HepG2 (cell line): ENCODE measurements around the gene EPB41L2. TPM values are rescaled to one million over a fixed set of nuclear protein-coding genes. Genes with fewer than 3 reads are reported as not detected.

Experiments
- ARHGAP35 ChIP-seq: sonication (generic); formaldehyde crosslinking; IDR thresholded peaks from 2 replicates; pipeline ENCODE4 v1.9.0; 2022; ENCODE audit warnings: mild to moderate bottlenecking, inconsistent platforms, moderate library complexity, missing genetic modification reagents, borderline replicate concordance
- ARID4A ChIP-seq: sonication (generic); formaldehyde crosslinking; IDR thresholded peaks from 2 replicates; pipeline ENCODE4 v1.5.0; 2020; ENCODE audit warnings: mild to moderate bottlenecking, missing genetic modification reagents, borderline replicate concordance
- ATF1 ChIP-seq: IDR thresholded peaks from 2 replicates; pipeline ENCODE4 v1.6.1; 2016; ENCODE audit warnings: mild to moderate bottlenecking, control low read depth
- GMEB2 ChIP-seq: IDR thresholded peaks from 2 replicates; pipeline ENCODE4 v1.6.1; 2016; ENCODE audit warnings: missing biosample characterization, missing genetic modification reagents, low read depth
- GRHL1 ChIP-seq: sonication (generic); formaldehyde crosslinking; conservative IDR thresholded peaks from 2 replicates; pipeline ENCODE4 v1.8.0; 2022; ENCODE audit warnings: missing genetic modification reagents
- IKZF5 ChIP-seq: IDR thresholded peaks from 2 replicates; pipeline ENCODE4 v1.6.1; 2018; ENCODE audit warnings: missing genetic modification reagents, mild to moderate bottlenecking, missing compliant biosample characterization
- KLF11 ChIP-seq: IDR thresholded peaks from 2 replicates; pipeline ENCODE4 v1.6.1; 2016; ENCODE audit warnings: missing compliant biosample characterization
- KMT2B ChIP-seq: IDR thresholded peaks from 2 replicates; pipeline ENCODE4 v1.6.1; 2016; ENCODE audit warnings: missing genetic modification reagents, missing compliant biosample characterization
- MAFG ChIP-seq: sonication (generic); formaldehyde crosslinking; IDR thresholded peaks from 2 replicates; pipeline ENCODE4 v1.5.1; 2020; ENCODE audit warnings: mild to moderate bottlenecking, missing genetic modification reagents
- RFX5 ChIP-seq: IDR thresholded peaks from 2 replicates; pipeline ENCODE4 v1.6.1; 2011; ENCODE audit warnings: low read depth, low read length, improper control_type of control experiment
- SMAD1 ChIP-seq: sonication (generic); formaldehyde crosslinking; IDR thresholded peaks from 2 replicates; pipeline ENCODE4 v1.4.0; 2020; ENCODE audit warnings: missing genetic modification reagents, low read depth, mild to moderate bottlenecking, borderline replicate concordance
- TFDP1 ChIP-seq: IDR thresholded peaks from 2 replicates; pipeline ENCODE4 v1.6.1; 2016; ENCODE audit warnings: missing compliant biosample characterization, missing genetic modification reagents, borderline replicate concordance
- TFDP2 ChIP-seq: sonication (generic); formaldehyde crosslinking; IDR thresholded peaks from 2 replicates; pipeline ENCODE4 v1.4.0; 2020; ENCODE audit warnings: missing genetic modification reagents
- XRCC5 ChIP-seq: fragments of 200-400 bp; formaldehyde crosslinking; optimal IDR thresholded peaks from 2 replicates; pipeline ENCODE3; 2017; ENCODE audit warnings: mild to moderate bottlenecking, low read length
- ZNF256 ChIP-seq: sonication (generic); formaldehyde crosslinking; conservative IDR thresholded peaks from 2 replicates; pipeline ENCODE4 v1.4.0; 2020; ENCODE audit warnings: missing genetic modification reagents
- ZNF441 ChIP-seq: sonication (generic); formaldehyde crosslinking; IDR thresholded peaks from 2 replicates; pipeline ENCODE4 v1.7.0; 2021; ENCODE audit warnings: missing genetic modification reagents, borderline replicate concordance
- ZNF605 ChIP-seq: sonication (generic); formaldehyde crosslinking; IDR thresholded peaks from 2 replicates; pipeline ENCODE4 v1.8.0; 2022; ENCODE audit warnings: mild to moderate bottlenecking, missing genetic modification reagents
- ZZZ3 ChIP-seq: sonication (generic); formaldehyde crosslinking; IDR thresholded peaks from 2 replicates; pipeline ENCODE4 v1.4.0; 2020; ENCODE audit warnings: missing genetic modification reagents, mild to moderate bottlenecking, borderline replicate concordance
- polyA plus RNA-seq, 8 experiments: library from polyadenylated mRNA; depleted of rRNA in 3 of 8; stranded (reverse) in 7 of 8; unstranded in 1 of 8; fragments of >200 nt; fragmentation: Illumina TruSeq in 4 of 8; extraction: Trizol in 4 of 8; gene quantifications; 2 replicates each; pipeline versions ENCODE4 v1.2.1 to v1.2.3, GENCODE V29; 2011 to 2016; ENCODE audit warnings: low read depth in 4 of 8, missing spikeins in 1 of 8, mixed read lengths in 1 of 8; ENCODE audit not compliant: insufficient read depth in 1 of 8
- total RNA-seq, 5 experiments: library from RNA; depleted of rRNA; stranded (reverse); fragments of >200 nt; fragmentation: Illumina TruSeq; extraction: Trizol; gene quantifications; 2 replicates each; pipeline ENCODE4 v1.2.3, GENCODE V29; 2016; ENCODE audit warnings: low read depth in 1 of 5

The EPB41L2 gene
- total and polyA plus RNA-seq, 2 of the 13 experiments (the other 11 are each of a cell fraction or from before 2014, with no cell fraction given): 41.7 to 56.4 TPM

GRCh38 chr6:130829333-130829910, 233.6 kb downstream of the EPB41L2 start (continued):
- TF ChIP-seq TFDP2 (CRISPR knock-in tag) (0 out of 2 replicates have a peak, but pooled peaks have one; percentile 29), GRHL1 (CRISPR knock-in tag) (no peak), ARID4A (0 out of 2 replicates have a peak, but pooled peaks have one; percentile 2), MAFG (no peak), ZNF441 (CRISPR knock-in tag) (no peak), IKZF5 (CRISPR knock-in tag) (0 out of 2 replicates have a peak, but pooled peaks have one; percentile 5), RFX5 (no peak), ZNF256 (CRISPR knock-in tag) (no peak), KLF11 (0 out of 2 replicates have a peak, but pooled peaks have one; percentile 39), XRCC5 (no peak), ARHGAP35 (CRISPR knock-in tag) (no peak), ZZZ3 (CRISPR knock-in tag) (no peak), ATF1 (CRISPR knock-in tag) (no peak), GMEB2 (CRISPR knock-in tag) (no peak), SMAD1 (CRISPR knock-in tag) (no peak), TFDP1 (CRISPR knock-in tag) (no peak), ZNF605 (CRISPR knock-in tag) (no peak), KMT2B (CRISPR knock-in tag) (no peak)
